ENCODE results near the gene CCT5. TPM values are rescaled to one million over a fixed set of nuclear protein-coding genes. Genes with fewer than 3 reads are reported as not detected.

CCT5 gene
- total RNA-seq, 4 donors from 2014 or later = 65.8 to 154 (median 142) TPM

- no peaks in the 10 kb centered on the region for H3K36me3 ChIP-seq
- H3K4me1 ChIP-seq = no peaks in the 10 kb centered on the region
- H3K27me3 ChIP-seq = no peaks in the 10 kb centered on the region
- H3K27ac ChIP-seq = no peak overlapping the region
- 33% methylated on average over 2 of the region's 2 CpGs for WGBS
- TF ChIP-seq CTCF (IDR thresholded peaks at IDR 0.05) (no peak), POLR2AphosphoS5 (IDR thresholded peaks at IDR 0.05) (no peak), EP300 (IDR thresholded peaks at IDR 0.05) (no peak), POLR2A (IDR thresholded peaks at IDR 0.05) (no peak)
- DNase-seq (ENCODE audit: low spot score in 2 of 2) = no peak
- no peak overlapping the region for H3K4me3 ChIP-seq
- H3K9me3 ChIP-seq = no peaks in the 10 kb centered on the region
These were observed 36.0 kb upstream of the CCT5 start for GRCh38 chr5:10214041-10214440.

- Histone ChIP-seq H3K36me3 (no peaks in the 10 kb centered on the region), H3K9me3 (no peaks in the 10 kb centered on the region), H3K4me3 (no peak overlapping the region), H3K27me3 (no peaks in the 10 kb centered on the region), H3K27ac (no peak overlapping the region), H3K4me1 (no peaks in the 10 kb centered on the region)
- no peak for DNase-seq (ENCODE audit: low spot score in 2 of 2)
- no peak for TF ChIP-seq CTCF (IDR thresholded peaks at IDR 0.05)
- no peak for TF ChIP-seq POLR2A (IDR thresholded peaks at IDR 0.05)
- no peak for TF ChIP-seq EP300 (IDR thresholded peaks at IDR 0.05)
- TF ChIP-seq POLR2AphosphoS5 (IDR thresholded peaks at IDR 0.05) = no peak
- 80% methylated on average over 5 of the region's 5 CpGs for WGBS
These were observed 34.7 kb upstream of the CCT5 start for GRCh38 chr5:10215366-10215765.

- WGBS = 79% methylated on average over 5 of the region's 5 CpGs
- TF ChIP-seq POLR2AphosphoS5 (IDR thresholded peaks at IDR 0.05) (no peak), CTCF (IDR thresholded peaks at IDR 0.05) (no peak), EP300 (IDR thresholded peaks at IDR 0.05) (no peak), POLR2A (IDR thresholded peaks at IDR 0.05) (no peak)
- no peak for DNase-seq (ENCODE audit: low spot score in 2 of 2)
- Histone ChIP-seq H3K9me3 (no peaks in the 10 kb centered on the region), H3K4me3 (no peak overlapping the region), H3K27ac (no peak overlapping the region), H3K4me1 (no peaks in the 10 kb centered on the region), H3K36me3 (no peaks in the 10 kb centered on the region), H3K27me3 (no peaks in the 10 kb centered on the region)
These were observed 34.0 kb upstream of the CCT5 start for GRCh38 chr5:10216107-10216506.

DNA sequence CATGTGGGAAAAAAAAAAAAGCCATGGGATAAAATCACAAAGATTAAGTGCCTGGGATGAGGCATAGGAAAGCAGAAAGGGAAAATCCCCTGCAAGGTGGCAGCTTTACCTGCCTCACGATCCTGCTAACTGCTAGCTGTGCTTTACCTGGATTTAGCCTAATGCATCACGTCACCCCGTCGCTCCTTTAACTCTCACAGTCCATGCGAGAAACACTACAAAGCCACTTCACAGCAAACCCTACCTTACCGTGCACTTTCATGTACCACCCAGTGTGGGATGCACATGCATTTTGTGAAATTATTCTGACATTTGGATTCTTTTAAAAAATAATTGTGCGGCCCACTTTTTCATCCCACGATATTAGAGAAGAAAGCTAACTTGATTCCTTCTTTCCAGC, 31.4 kb upstream of the CCT5 start:
- H3K27me3 ChIP-seq = no peaks in the 10 kb centered on the region
- TF ChIP-seq CTCF (IDR thresholded peaks at IDR 0.05) (no peak), POLR2AphosphoS5 (IDR thresholded peaks at IDR 0.05) (no peak), EP300 (IDR thresholded peaks at IDR 0.05) (no peak), POLR2A (IDR thresholded peaks at IDR 0.05) (no peak)
- no peak overlapping the region for H3K4me3 ChIP-seq
- no peaks in the 10 kb centered on the region for H3K4me1 ChIP-seq
- no peak overlapping the region for H3K27ac ChIP-seq
- WGBS = 91% methylated on average over 8 of the region's 8 CpGs
- DNase-seq (ENCODE audit: low spot score in 2 of 2) = no peak
- H3K9me3 ChIP-seq = no peaks in the 10 kb centered on the region
- no peaks in the 10 kb centered on the region for H3K36me3 ChIP-seq

- H3K9me3 ChIP-seq = no peaks in the 10 kb centered on the region
- no peak for TF ChIP-seq EP300 (IDR thresholded peaks at IDR 0.05)
- H3K4me1 ChIP-seq = no peaks in the 10 kb centered on the region
- H3K27me3 ChIP-seq = no peaks in the 10 kb centered on the region
- no peak overlapping the region for H3K27ac ChIP-seq
- no peak for DNase-seq (ENCODE audit: low spot score in 2 of 2)
- WGBS = 84% methylated on average over 4 of the region's 4 CpGs
- no peak overlapping the region for H3K4me3 ChIP-seq
- H3K36me3 ChIP-seq = no peaks in the 10 kb centered on the region
These were observed 31.0 kb upstream of the CCT5 start for GRCh38 chr5:10219068-10219467.

DNA sequence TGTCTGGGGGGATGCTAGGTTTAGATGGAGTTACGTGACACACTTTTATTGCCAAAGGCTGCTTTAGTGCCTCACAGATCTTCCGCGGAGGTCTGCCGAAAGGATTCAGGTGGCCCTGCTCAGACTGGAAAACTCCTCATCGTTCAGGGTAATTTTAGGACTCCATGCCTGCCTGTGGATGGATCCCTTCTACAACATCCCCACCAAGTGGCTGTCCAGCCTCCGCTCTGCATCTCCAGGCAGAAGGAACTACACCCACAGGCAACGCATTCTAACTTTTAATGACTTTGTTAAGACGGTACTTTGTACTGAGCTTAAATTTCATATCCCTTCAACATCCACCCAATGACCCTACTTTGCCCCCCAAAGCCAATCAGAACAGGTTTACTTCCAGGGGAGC, 29.8 kb upstream of the CCT5 start:
- Histone ChIP-seq H3K9me3 (peaks cover 4% of the 10 kb centered on the region), H3K27me3 (no peaks in the 10 kb centered on the region), H3K4me3 (no peak overlapping the region), H3K27ac (no peak overlapping the region), H3K4me1 (no peaks in the 10 kb centered on the region), H3K36me3 (no peaks in the 10 kb centered on the region)
- WGBS = 69% methylated on average over 8 of the region's 8 CpGs
- DNase-seq (ENCODE audit: low spot score in 2 of 2) = no peak
- no peak for TF ChIP-seq POLR2A (IDR thresholded peaks at IDR 0.05)
- no peak for TF ChIP-seq CTCF (IDR thresholded peaks at IDR 0.05)
- TF ChIP-seq POLR2AphosphoS5 (IDR thresholded peaks at IDR 0.05) = no peak
- no peak for TF ChIP-seq EP300 (IDR thresholded peaks at IDR 0.05)
